ENCODE results near the gene C2orf76.

Gene C2orf76

DNA sequence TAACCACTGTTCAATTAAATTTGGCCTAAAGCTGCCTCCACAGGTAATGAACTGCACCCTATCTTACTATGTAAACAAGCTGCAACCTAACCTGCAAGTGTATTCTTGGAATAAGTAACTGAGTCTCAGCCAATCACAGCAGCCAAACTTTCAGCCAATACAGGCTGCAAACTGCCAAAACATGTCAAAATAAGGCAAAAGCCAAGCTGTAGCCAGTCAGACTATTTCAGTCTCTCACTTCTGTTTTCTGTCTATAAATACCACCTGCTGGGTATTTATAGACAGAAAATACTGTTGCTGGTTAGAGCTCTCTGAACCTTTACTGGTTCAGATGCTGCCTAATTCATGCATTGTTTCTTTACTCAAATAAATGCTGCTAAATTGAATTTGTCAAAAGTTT lies 14.3 kb downstream of the C2orf76 start:
- H3K27ac ChIP-seq (ENCODE audit: low read length), result peak overlapping the region; percentile 82; the same call in 1 of the 2 replicates
- H3K4me1 ChIP-seq (ENCODE audit: low read length), result peaks cover 27% of the 10 kb centered on the region
- no peaks in the 10 kb centered on the region for H4K20me1 ChIP-seq (ENCODE audit: insufficient read depth, low read length)
- 0 out of 2 replicates have a peak overlapping the region, but pooled peaks have one; percentile 12 for H2AFZ ChIP-seq (ENCODE audit: low read length)
- DNase-seq, result peak; percentile 97
- peak overlapping the region; percentile 74 for H3K4me2 ChIP-seq (ENCODE audit: low read depth, low read length)
- H3K79me2 ChIP-seq (ENCODE audit: low read length), result 0 out of 2 replicates have a peak, but pooled peaks cover 12% of the 10 kb centered on the region
- no peaks in the 10 kb centered on the region for H3K9me2 ChIP-seq (replicated peaks; ENCODE audit: insufficient read depth, low read length)
- H3K9ac ChIP-seq (ENCODE audit: low read length), result peak overlapping the region; percentile 32; the same call in 1 of the 2 replicates
- peaks cover 14% of the 10 kb centered on the region for H3F3A ChIP-seq (ENCODE audit: insufficient read depth, low read length)
- H3K9me3 ChIP-seq (replicated peaks; ENCODE audit: insufficient read depth, low read length), result no peaks in the 10 kb centered on the region
- TF ChIP-seq, protein P1, sequence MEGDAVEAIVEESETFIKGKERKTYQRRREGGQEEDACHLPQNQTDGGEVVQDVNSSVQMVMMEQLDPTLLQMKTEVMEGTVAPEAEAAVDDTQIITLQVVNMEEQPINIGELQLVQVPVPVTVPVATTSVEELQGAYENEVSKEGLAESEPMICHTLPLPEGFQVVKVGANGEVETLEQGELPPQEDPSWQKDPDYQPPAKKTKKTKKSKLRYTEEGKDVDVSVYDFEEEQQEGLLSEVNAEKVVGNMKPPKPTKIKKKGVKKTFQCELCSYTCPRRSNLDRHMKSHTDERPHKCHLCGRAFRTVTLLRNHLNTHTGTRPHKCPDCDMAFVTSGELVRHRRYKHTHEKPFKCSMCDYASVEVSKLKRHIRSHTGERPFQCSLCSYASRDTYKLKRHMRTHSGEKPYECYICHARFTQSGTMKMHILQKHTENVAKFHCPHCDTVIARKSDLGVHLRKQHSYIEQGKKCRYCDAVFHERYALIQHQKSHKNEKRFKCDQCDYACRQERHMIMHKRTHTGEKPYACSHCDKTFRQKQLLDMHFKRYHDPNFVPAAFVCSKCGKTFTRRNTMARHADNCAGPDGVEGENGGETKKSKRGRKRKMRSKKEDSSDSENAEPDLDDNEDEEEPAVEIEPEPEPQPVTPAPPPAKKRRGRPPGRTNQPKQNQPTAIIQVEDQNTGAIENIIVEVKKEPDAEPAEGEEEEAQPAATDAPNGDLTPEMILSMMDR (IDR thresholded peaks at IDR 0.05; ENCODE audit: low read length), result no peak
- TF ChIP-seq EZH2phosphoT487 (IDR thresholded peaks at IDR 0.05; ENCODE audit: low read length) (no peak), EZH2 (optimal IDR thresholded peaks at IDR 0.05; ENCODE audit: low read depth, low read length) (no peak)
- H3K4me3 ChIP-seq (ENCODE audit: low read length), result peak overlapping the region; percentile 37
- H3K27me3 ChIP-seq (replicated peaks; ENCODE audit: insufficient read depth, low read length), result no peaks in the 10 kb centered on the region
- no peaks in the 10 kb centered on the region for H3K36me3 ChIP-seq (replicated peaks; ENCODE audit: insufficient read depth, low read length)

DNA sequence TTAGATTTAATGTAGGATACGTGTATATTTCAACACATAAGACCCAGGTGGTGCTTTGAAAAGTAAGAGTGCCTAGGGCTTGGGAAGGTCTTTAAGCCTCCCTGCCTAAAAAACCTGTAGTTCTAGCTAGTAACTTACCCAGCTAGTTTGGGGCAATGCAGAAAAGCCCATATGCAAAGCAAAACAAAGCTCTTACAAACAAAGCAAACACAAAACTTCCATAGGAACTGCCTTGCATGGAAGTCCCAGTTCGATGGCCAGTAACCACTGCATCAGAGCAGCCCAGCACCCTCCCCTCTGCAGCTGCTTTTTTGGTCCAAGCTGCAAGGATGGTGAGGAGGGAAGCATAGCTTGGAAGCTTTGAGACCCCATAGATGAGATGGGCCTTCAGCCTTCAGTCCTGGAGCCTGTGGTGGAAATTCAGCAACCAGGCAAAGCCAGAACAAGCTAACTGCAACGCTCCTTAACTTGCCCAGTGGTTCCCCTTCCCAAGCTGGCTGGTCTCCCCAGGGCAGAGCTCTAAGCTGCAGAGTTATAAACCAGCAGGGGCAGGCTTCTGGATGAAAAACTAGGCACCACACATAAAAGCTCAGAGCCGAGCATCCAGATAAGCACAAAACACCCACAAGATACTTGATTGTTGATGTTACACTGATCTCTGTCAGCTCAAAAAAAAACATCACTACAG lies 16.2 kb downstream of the C2orf76 start:
- no peaks in the 10 kb centered on the region for H3K27me3 ChIP-seq (replicated peaks; ENCODE audit: insufficient read depth, low read length)
- H3K9me3 ChIP-seq (replicated peaks; ENCODE audit: insufficient read depth, low read length), result no peaks in the 10 kb centered on the region
- no peak overlapping the region for H3K27ac ChIP-seq (ENCODE audit: low read length)
- DNase-seq, result no peak
- H3K79me2 ChIP-seq (ENCODE audit: low read length), result 0 out of 2 replicates have a peak, but pooled peaks cover 12% of the 10 kb centered on the region
- H3K4me2 ChIP-seq (ENCODE audit: low read depth, low read length), result no peak overlapping the region
- H4K20me1 ChIP-seq (ENCODE audit: insufficient read depth, low read length), result no peaks in the 10 kb centered on the region
- no peaks in the 10 kb centered on the region for H3K36me3 ChIP-seq (replicated peaks; ENCODE audit: insufficient read depth, low read length)
- H3F3A ChIP-seq (ENCODE audit: insufficient read depth, low read length), result peaks cover 14% of the 10 kb centered on the region
- H2AFZ ChIP-seq (ENCODE audit: low read length), result no peak overlapping the region
- no peak overlapping the region for H3K4me3 ChIP-seq (ENCODE audit: low read length)
- no peak overlapping the region for H3K9ac ChIP-seq (ENCODE audit: low read length)
- TF ChIP-seq EZH2 (optimal IDR thresholded peaks at IDR 0.05; ENCODE audit: low read depth, low read length), result no peak
- TF ChIP-seq, protein P1 (IDR thresholded peaks at IDR 0.05; ENCODE audit: low read length), result no peak
- TF ChIP-seq EZH2phosphoT487 (IDR thresholded peaks at IDR 0.05; ENCODE audit: low read length), result no peak
- H3K9me2 ChIP-seq (replicated peaks; ENCODE audit: insufficient read depth, low read length), result no peaks in the 10 kb centered on the region
- peaks cover 15% of the 10 kb centered on the region for H3K4me1 ChIP-seq (ENCODE audit: low read length)

DNA sequence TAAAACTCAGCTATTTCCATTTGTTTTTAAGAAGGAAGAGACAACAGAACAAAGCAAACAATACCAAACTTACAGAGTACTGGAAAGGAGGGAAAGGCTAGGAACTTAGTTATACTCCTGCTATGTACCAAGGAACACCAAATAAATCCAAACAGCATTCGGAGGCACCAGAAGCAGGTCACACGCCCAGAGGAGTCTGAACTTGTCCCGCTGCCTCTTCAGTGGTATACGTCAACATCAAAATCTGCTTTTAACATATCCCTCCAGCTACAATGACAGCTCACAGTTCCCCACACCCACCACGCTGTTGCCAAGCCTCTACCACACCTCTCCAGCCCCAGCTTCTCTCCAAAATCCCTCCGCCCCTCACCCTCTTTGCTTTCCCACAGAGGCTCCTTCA lies 17.3 kb downstream of the C2orf76 start:
- Histone ChIP-seq H3F3A (ENCODE audit: insufficient read depth, low read length) (peaks cover 14% of the 10 kb centered on the region), H2AFZ (ENCODE audit: low read length) (no peak overlapping the region), H3K4me2 (ENCODE audit: low read depth, low read length) (no peak overlapping the region), H3K36me3 (replicated peaks; ENCODE audit: insufficient read depth, low read length) (no peaks in the 10 kb centered on the region), H4K20me1 (ENCODE audit: insufficient read depth, low read length) (no peaks in the 10 kb centered on the region), H3K79me2 (ENCODE audit: low read length) (0 out of 2 replicates have a peak, but pooled peaks cover 12% of the 10 kb centered on the region), H3K9ac (ENCODE audit: low read length) (no peak overlapping the region), H3K9me2 (replicated peaks; ENCODE audit: insufficient read depth, low read length) (no peaks in the 10 kb centered on the region), H3K4me3 (ENCODE audit: low read length) (no peak overlapping the region), H3K9me3 (replicated peaks; ENCODE audit: insufficient read depth, low read length) (no peaks in the 10 kb centered on the region), H3K4me1 (ENCODE audit: low read length) (peaks cover 14% of the 10 kb centered on the region), H3K27me3 (replicated peaks; ENCODE audit: insufficient read depth, low read length) (no peaks in the 10 kb centered on the region), H3K27ac (ENCODE audit: low read length) (no peak overlapping the region)
- TF ChIP-seq, protein P1 (IDR thresholded peaks at IDR 0.05; ENCODE audit: low read length), result no peak
- no peak for TF ChIP-seq EZH2phosphoT487 (IDR thresholded peaks at IDR 0.05; ENCODE audit: low read length)
- TF ChIP-seq EZH2 (optimal IDR thresholded peaks at IDR 0.05; ENCODE audit: low read depth, low read length), result no peak
- DNase-seq, result no peak
